GM12873 (cell line): ENCODE data around the gene IMMT.

Source experiments
- CTCF ChIP-seq: IDR thresholded peaks from 2 replicates; pipeline ENCODE4 v1.5.1; 2012; ENCODE audit warnings: low read depth, mild to moderate bottlenecking, moderate library complexity, low read length, control low read depth; ENCODE audit not compliant: insufficient read depth; ENCODE audit errors: missing control alignments

IMMT gene

GRCh38 chr2:86094229-86094628 is 101.0 kb downstream of the IMMT start:
- TF ChIP-seq CTCF: no peak
